Ishikawa (cell line): ENCODE results near the gene CADM1.

Experiments used
- CEBPB ChIP-seq: IDR thresholded peaks from 2 replicates; pipeline ENCODE4 v1.6.1; 2012
- FOXM1 ChIP-seq: IDR thresholded peaks from 2 replicates; pipeline ENCODE4 v1.6.1; 2012; ENCODE audit warnings: low read depth, borderline replicate concordance
- MAX ChIP-seq: IDR thresholded peaks from 2 replicates; pipeline ENCODE4 v1.6.1; 2012
- TAF1 ChIP-seq: IDR thresholded peaks from 2 replicates; pipeline ENCODE4 v1.6.1; 2012; ENCODE audit warnings: low read depth, mild to moderate bottlenecking
- TCF12 ChIP-seq: IDR thresholded peaks from 2 replicates; pipeline ENCODE4 v1.6.1; 2012; ENCODE audit warnings: low read depth
- ZBTB7A ChIP-seq: IDR thresholded peaks from 2 replicates; pipeline ENCODE4 v1.6.1; 2012; ENCODE audit warnings: low read depth

DNA sequence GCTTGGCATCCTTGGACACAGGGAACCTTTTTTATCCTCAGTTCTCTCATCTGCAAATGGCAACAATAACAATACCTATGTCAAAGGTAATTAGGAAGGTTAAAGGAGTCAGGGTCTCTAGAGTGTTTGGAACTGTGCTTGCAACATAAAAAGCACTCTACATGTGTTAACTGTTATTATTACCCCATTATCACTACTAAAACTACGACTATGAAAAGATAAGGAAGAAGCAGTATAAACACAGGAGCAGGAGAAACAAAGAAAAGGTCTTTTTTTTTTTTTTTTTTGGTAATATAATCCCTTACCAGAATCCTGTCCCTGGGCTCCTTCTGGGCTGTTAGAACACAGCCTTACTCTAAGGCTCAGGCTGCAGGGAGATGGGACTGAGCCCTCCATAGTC lies 348.2 kb downstream of the CADM1 start:
- no peak for TF ChIP-seq TCF12
- no peak for TF ChIP-seq CEBPB
- TF ChIP-seq ZBTB7A: no peak
- no peak for TF ChIP-seq TAF1
- no peak for TF ChIP-seq MAX
- no peak for TF ChIP-seq FOXM1
